ENCODE results near the gene MYO16.

MYO16 gene

GRCh38 chr13:109249780-109250528 is 620.5 kb downstream of the MYO16 start:
- no peak for TF ChIP-seq CTCF (conservative IDR thresholded peaks at IDR 0.05)
- TF ChIP-seq ZFX (IDR thresholded peaks at IDR 0.05) = no peak
- no peak overlapping the region for H3K27ac ChIP-seq

GRCh38 chr13:109251956-109252355 is 622.5 kb downstream of the MYO16 start:
- H3K27ac ChIP-seq = no peak overlapping the region
- TF ChIP-seq CTCF (conservative IDR thresholded peaks at IDR 0.05) (no peak), ZFX (IDR thresholded peaks at IDR 0.05) (no peak)

GRCh38 chr13:109253316-109253715 is 623.9 kb downstream of the MYO16 start:
- TF ChIP-seq CTCF (conservative IDR thresholded peaks at IDR 0.05) = no peak
- no peak for TF ChIP-seq ZFX (IDR thresholded peaks at IDR 0.05)
- H3K27ac ChIP-seq = no peak overlapping the region

GRCh38 chr13:109254274-109254673 is 624.9 kb downstream of the MYO16 start:
- no peak overlapping the region for H3K27ac ChIP-seq
- TF ChIP-seq CTCF (conservative IDR thresholded peaks at IDR 0.05) (no peak), ZFX (IDR thresholded peaks at IDR 0.05) (no peak)

- no peak overlapping the region for H3K27ac ChIP-seq
- TF ChIP-seq CTCF (conservative IDR thresholded peaks at IDR 0.05) = no peak
- no peak for TF ChIP-seq ZFX (IDR thresholded peaks at IDR 0.05)
Observed at GRCh38 chr13:109255141-109255856, 625.9 kb downstream of the MYO16 start.

GRCh38 chr13:109256866-109257760 is 627.7 kb downstream of the MYO16 start:
- no peak overlapping the region for H3K27ac ChIP-seq
- TF ChIP-seq CTCF (conservative IDR thresholded peaks at IDR 0.05) (no peak), ZFX (IDR thresholded peaks at IDR 0.05) (no peak)

Data from C4-2B (cell line).